OCI-LY1 (cell line): ENCODE measurements around the gene SUCO.

Experiments
- H2AFZ ChIP-seq: fragments of 200-600 bp; sonication (generic), shearing (Covaris generic); 2 replicates; pipeline ENCODE4 v1.6.0; 2014; ENCODE audit warnings: antibody characterized with exemption, mild to moderate bottlenecking, low read length
- H3F3A ChIP-seq: fragments of 200-600 bp; sonication (generic), shearing (Covaris generic); 2 replicates; pipeline ENCODE4 v1.6.0; 2014; ENCODE audit warnings: mild to moderate bottlenecking, antibody characterized with exemption, low read length, moderate library complexity; ENCODE audit not compliant: insufficient read depth
- H3K27ac ChIP-seq: fragments of 200-600 bp; sonication (generic); 2 replicates; pipeline ENCODE4 v1.5.1; 2014; ENCODE audit warnings: low read length, mixed run types, mild to moderate bottlenecking, low read depth; ENCODE audit not compliant: poor library complexity, severe bottlenecking
- H3K27me3 ChIP-seq: fragments of 200-600 bp; sonication (generic); 2 replicates; pipeline ENCODE4 v1.6.0; 2014; ENCODE audit warnings: antibody characterized with exemption, mild to moderate bottlenecking, low read length, moderate library complexity; ENCODE audit not compliant: insufficient read depth
- H3K36me3 ChIP-seq: fragments of 200-600 bp; sonication (generic); 2 replicates; pipeline ENCODE4 v1.6.1; 2014; ENCODE audit warnings: mild to moderate bottlenecking, antibody characterized with exemption, low read length, moderate library complexity, mixed read lengths; ENCODE audit not compliant: insufficient read depth
- H3K4me1 ChIP-seq: fragments of 200-600 bp; sonication (generic); 2 replicates; pipeline ENCODE4 v1.5.1; 2014; ENCODE audit warnings: mild to moderate bottlenecking, low read length, moderate library complexity; ENCODE audit not compliant: insufficient read depth, severe bottlenecking
- H3K4me2 ChIP-seq: fragments of 200-600 bp; sonication (generic), shearing (Covaris generic); 2 replicates; pipeline ENCODE4 v1.6.1; 2014; ENCODE audit warnings: low read length
- H3K4me3 ChIP-seq: fragments of 200-600 bp; sonication (generic); 2 replicates; pipeline ENCODE4 v1.5.1; 2014; ENCODE audit warnings: low read length, low read depth, mild to moderate bottlenecking, mixed read lengths; ENCODE audit not compliant: poor library complexity, severe bottlenecking
- H3K79me2 ChIP-seq: fragments of 200-600 bp; shearing (Covaris generic); 2 replicates; pipeline ENCODE4 v1.6.1; 2016; ENCODE audit warnings: mixed run types, low read length, mixed read lengths; ENCODE audit not compliant: insufficient read depth
- H3K9ac ChIP-seq: fragments of 200-600 bp; sonication (generic), shearing (Covaris generic); 2 replicates; pipeline ENCODE4 v1.6.1; 2014; ENCODE audit warnings: mild to moderate bottlenecking, low read length, mixed read lengths
- H3K9me2 ChIP-seq: fragments of 200-600 bp; sonication (generic), shearing (Covaris generic); 2 replicates; pipeline ENCODE4 v1.6.1; 2014; ENCODE audit warnings: low read depth, mild to moderate bottlenecking, low read length, mixed read lengths
- H3K9me3 ChIP-seq: fragments of 200-600 bp; shearing (Covaris generic); 2 replicates; pipeline ENCODE4 v1.6.1; 2014; ENCODE audit warnings: low read length, mixed read lengths
- H4K20me1 ChIP-seq: fragments of 200-600 bp; sonication (generic), shearing (Covaris generic); 2 replicates; pipeline ENCODE4 v1.6.0; 2016; ENCODE audit warnings: mild to moderate bottlenecking, low read length; ENCODE audit not compliant: insufficient read depth
- EZH2 ChIP-seq: fragments of 200-600 bp; sonication (generic), shearing (Covaris generic); IDR thresholded peaks from 2 replicates; pipeline ENCODE4 v1.8.0; 2017; ENCODE audit warnings: borderline replicate concordance, mixed run types, mild to moderate bottlenecking, antibody characterized with exemption, low read length, moderate library complexity, mixed read lengths
- TF ChIP-seq, protein P1 (sequence below): fragments of 200-600 bp; sonication (generic), shearing (Covaris generic); IDR thresholded peaks from 2 replicates; pipeline ENCODE4 v1.5.1; 2017; ENCODE audit warnings: mild to moderate bottlenecking, antibody characterized with exemption, low read length, moderate library complexity, mixed read lengths

The SUCO gene

DNA sequence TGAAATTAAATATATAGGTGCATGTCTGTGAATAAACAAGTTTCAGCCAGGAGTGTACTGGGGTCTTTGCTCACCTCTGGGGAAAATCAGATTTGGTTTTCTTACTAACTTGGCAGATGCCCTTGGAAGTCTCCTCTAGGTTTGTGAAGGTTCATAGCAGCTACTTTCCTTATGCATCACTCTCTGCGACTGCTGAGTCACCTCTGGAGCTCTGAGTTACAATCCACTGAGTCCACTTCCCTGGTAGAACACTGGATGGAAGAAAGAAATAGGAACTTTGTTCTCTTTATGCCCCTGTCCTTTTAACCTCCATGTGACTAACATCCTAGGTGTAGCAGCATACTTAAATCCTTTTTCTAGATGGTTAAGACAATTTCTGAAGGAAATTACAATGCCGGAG, 121.6 kb downstream of the SUCO start:
- no peaks in the 10 kb centered on the region for H3K27me3 ChIP-seq
- H3K4me1 ChIP-seq = no peaks in the 10 kb centered on the region
- H3K4me2 ChIP-seq = no peak overlapping the region
- H3K79me2 ChIP-seq = no peaks in the 10 kb centered on the region
- H3K9ac ChIP-seq = no peak overlapping the region
- no peak for TF ChIP-seq EZH2
- TF ChIP-seq, protein P1, sequence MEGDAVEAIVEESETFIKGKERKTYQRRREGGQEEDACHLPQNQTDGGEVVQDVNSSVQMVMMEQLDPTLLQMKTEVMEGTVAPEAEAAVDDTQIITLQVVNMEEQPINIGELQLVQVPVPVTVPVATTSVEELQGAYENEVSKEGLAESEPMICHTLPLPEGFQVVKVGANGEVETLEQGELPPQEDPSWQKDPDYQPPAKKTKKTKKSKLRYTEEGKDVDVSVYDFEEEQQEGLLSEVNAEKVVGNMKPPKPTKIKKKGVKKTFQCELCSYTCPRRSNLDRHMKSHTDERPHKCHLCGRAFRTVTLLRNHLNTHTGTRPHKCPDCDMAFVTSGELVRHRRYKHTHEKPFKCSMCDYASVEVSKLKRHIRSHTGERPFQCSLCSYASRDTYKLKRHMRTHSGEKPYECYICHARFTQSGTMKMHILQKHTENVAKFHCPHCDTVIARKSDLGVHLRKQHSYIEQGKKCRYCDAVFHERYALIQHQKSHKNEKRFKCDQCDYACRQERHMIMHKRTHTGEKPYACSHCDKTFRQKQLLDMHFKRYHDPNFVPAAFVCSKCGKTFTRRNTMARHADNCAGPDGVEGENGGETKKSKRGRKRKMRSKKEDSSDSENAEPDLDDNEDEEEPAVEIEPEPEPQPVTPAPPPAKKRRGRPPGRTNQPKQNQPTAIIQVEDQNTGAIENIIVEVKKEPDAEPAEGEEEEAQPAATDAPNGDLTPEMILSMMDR = no peak
- H4K20me1 ChIP-seq = no peaks in the 10 kb centered on the region
- H3F3A ChIP-seq = no peaks in the 10 kb centered on the region
- H3K36me3 ChIP-seq = no peaks in the 10 kb centered on the region
- no peaks in the 10 kb centered on the region for H3K9me2 ChIP-seq
- H2AFZ ChIP-seq = no peak overlapping the region
- no peaks in the 10 kb centered on the region for H3K9me3 ChIP-seq
- H3K27ac ChIP-seq = no peak overlapping the region
- no peak overlapping the region for H3K4me3 ChIP-seq

DNA sequence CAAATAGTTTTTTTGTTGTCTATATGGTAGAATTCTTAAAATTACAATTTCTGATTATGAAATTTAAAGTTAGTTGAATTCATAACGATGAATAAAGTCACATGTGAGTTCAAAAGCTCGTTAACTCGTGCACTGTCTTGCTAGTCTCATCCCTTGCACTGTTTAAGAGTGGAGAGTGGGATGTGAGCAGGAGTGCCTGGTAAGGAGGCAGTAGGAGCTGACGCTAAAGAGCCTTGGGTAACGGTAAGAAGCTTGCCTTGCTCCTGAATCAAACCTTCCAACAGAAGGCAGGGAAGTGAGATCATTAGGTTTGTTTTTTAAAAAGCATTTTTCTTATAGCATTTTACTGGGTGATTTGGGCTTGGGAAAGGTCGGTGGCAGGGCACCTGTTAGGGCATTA, 123.6 kb downstream of the SUCO start:
- no peaks in the 10 kb centered on the region for H3K79me2 ChIP-seq
- no peak overlapping the region for H3K4me3 ChIP-seq
- H4K20me1 ChIP-seq = no peaks in the 10 kb centered on the region
- no peaks in the 10 kb centered on the region for H3F3A ChIP-seq
- no peaks in the 10 kb centered on the region for H3K36me3 ChIP-seq
- no peak overlapping the region for H3K27ac ChIP-seq
- no peak overlapping the region for H2AFZ ChIP-seq
- H3K9ac ChIP-seq = no peak overlapping the region
- TF ChIP-seq, protein P1 = no peak
- TF ChIP-seq EZH2 = no peak
- H3K4me1 ChIP-seq = no peaks in the 10 kb centered on the region
- no peaks in the 10 kb centered on the region for H3K9me3 ChIP-seq
- no peaks in the 10 kb centered on the region for H3K9me2 ChIP-seq
- no peak overlapping the region for H3K4me2 ChIP-seq
- H3K27me3 ChIP-seq = no peaks in the 10 kb centered on the region

DNA sequence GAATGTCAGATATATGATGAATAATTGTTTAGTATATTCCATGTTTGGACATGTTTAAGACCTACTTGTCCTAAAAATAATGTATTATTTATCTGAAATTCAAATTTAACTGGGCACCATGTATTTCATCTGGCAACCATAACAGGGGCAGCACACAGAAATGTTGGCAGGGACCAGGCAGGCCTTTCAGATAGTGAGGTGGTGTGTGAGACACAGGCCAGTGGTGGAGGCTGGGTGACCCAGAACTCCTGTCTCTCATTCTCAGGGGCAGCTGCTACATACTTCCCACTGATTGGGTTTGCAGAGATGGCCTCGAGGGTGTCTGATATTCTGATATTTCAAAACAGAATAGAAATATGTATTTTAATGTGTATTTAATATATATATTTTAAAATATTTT, 124.6 kb downstream of the SUCO start:
- peaks cover 5% of the 10 kb centered on the region for H3K4me1 ChIP-seq
- H3K4me2 ChIP-seq = no peak overlapping the region
- no peaks in the 10 kb centered on the region for H3K9me3 ChIP-seq
- H3K79me2 ChIP-seq = no peaks in the 10 kb centered on the region
- H3K9ac ChIP-seq = no peak overlapping the region
- H2AFZ ChIP-seq = no peak overlapping the region
- TF ChIP-seq, protein P1 = no peak
- no peak for TF ChIP-seq EZH2
- no peaks in the 10 kb centered on the region for H4K20me1 ChIP-seq
- no peaks in the 10 kb centered on the region for H3K9me2 ChIP-seq
- H3F3A ChIP-seq = no peaks in the 10 kb centered on the region
- H3K4me3 ChIP-seq = no peak overlapping the region
- H3K36me3 ChIP-seq = no peaks in the 10 kb centered on the region
- H3K27ac ChIP-seq = no peak overlapping the region
- no peaks in the 10 kb centered on the region for H3K27me3 ChIP-seq
